Fibroblast of gingiva (primary cell): ENCODE results near the gene TPRN.

Source experiments
- DNase-seq: peaks from one replicate; pipeline ENCODE4 v3.0.0-alpha.2; 2011; ENCODE audit warnings: low read depth

Gene TPRN

GRCh38 chr9:137159105-137160053, 41.2 kb downstream of the TPRN start:
- no peak for DNase-seq

DNA sequence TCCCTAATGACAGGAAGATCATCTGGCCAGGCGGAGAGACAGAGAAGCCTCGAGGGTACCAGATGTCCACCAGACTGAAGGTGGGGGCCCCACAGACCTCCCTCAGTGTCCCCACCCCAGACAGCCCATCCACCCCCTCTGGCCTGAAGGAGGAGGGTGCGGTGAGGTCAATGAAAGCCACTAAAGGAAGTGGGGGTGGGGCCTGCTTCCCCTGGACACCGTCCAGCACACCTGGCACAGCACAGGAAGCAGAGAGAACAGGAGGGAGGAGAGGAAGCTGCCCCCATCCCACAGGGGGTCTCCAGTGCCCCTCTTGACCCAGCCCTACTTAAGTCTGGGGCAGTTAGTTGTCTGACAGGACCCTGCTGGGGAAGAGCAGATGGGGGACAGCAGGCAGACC, 41.9 kb downstream of the TPRN start:
- DNase-seq: no peak

DNA sequence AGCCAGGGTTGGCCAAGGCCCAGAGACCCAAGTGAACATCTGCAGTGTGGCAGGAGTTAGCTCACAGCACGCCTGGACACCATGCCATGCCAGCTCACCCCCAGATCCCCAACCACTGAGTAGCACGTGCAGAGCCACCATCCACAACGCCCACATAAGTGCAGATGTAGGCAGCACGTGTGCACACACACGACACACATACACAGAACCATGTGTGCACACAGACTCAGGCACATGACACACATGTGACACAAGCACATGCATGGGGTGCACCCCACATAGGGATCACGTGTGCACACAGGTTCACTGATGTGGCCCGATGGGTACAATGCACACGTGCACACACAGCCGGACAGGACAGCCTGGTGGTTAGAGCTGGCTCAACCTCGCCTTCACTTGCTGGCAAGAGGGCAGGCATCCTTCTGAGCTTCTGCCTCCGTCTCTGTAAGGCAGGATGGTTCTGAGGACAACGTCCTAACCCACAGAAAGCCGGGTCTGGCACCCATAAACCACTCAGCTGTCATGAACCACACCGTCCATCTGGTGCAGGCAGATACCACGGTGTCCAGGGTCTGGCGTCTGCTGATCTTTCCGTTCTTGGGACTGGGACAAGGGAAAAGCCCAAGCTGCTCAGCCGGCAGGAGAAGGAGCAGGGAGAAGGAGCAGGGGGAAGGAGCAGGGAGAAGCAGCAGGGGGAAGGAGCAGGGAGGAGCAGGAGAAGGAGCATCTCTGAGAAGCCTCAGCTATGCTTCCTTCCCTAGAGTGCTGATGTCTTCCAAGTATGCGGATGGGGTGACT, 42.7 kb downstream of the TPRN start:
- DNase-seq: no peak

DNA sequence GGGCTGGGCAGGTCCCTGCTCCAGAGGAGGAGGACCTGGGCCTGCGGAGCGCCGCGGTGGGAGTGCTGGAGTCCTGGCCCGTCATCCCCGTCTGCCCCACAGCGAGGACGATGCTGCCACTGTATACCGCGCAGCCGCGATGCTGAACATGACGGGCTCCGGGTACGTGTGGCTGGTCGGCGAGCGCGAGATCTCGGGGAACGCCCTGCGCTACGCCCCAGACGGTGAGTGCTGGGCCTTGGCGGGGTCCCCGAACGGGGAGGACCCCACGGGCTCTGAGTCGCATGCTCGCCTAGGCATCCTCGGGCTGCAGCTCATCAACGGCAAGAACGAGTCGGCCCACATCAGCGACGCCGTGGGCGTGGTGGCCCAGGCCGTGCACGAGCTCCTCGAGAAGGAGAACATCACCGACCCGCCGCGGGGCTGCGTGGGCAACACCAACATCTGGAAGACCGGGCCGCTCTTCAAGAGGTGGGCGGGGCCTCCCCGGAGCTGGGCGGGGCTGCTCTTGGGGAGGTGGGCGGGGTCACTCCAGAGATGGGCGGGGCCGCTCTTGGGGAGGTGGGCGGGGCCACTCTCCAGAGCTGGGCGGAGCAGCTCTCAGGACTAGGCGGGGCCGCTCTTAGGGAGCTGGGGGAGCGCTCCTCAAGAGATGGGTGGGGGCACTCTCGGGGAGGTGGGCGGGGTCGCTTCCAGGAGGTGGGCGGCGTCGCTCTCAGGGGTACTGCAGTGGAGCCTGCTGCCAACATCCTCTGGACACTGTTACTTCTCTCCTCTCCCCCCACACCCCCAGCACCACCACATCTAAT, 43.8 kb downstream of the TPRN start:
- no peak for DNase-seq

GRCh38 chr9:137152844-137153405, 47.6 kb downstream of the TPRN start:
- DNase-seq: no peak

- no peak for DNase-seq
Measured at GRCh38 chr9:137150617-137151457, 49.7 kb downstream of the TPRN start.

DNA sequence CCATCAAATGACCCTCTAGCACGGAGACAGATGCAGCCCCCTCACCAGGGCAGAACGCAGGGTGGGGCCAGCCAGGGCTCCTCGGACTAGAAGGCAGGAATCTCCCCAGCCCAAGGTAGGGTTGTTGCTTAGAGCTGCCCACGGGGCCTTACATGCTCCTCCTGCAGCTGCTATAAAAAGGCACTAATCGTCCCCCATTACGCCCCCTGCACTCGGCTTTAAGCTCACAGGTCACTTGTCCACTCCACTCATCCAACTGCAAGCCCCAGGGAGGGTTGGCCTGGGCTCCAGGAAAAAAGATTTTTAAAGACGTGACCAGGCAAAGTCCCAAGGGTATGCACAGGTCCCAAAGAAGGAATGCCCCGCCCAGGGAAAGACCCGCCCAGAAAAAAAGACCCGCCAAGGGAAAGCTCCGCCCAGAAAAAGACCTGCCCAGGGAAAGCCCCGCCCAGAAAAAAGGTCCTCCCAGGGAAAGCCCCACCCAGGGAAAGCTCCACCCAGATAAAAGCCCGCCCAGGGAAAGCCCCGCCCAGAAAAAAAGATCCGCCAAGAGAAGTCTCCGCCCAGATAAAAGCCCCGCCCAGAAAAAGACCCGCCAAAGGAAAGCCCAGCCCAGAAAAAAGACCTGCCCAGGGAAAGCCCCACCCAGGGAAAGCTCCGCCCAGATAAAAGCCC, 50.5 kb downstream of the TPRN start:
- DNase-seq: no peak

DNA sequence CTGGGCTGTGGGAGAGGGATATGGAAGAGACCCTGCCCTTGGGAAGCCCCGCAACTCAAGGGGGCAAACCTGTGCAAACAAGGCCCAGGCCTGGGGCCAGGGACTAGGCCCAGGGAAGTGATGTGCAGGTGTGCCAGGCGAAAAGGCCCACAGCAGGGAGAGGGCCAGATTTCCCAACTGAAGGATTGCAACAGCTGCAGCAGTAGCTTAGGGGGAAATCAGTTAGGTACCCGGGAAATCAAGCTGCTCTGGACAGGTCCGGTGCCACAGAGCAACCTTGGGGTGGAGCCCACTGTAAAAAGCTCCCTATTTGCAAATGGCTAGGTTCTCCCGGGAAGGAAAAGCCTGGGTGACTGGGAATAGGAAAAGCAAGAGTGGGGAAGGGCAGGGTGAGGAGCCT, 51.2 kb downstream of the TPRN start:
- no peak for DNase-seq

DNA sequence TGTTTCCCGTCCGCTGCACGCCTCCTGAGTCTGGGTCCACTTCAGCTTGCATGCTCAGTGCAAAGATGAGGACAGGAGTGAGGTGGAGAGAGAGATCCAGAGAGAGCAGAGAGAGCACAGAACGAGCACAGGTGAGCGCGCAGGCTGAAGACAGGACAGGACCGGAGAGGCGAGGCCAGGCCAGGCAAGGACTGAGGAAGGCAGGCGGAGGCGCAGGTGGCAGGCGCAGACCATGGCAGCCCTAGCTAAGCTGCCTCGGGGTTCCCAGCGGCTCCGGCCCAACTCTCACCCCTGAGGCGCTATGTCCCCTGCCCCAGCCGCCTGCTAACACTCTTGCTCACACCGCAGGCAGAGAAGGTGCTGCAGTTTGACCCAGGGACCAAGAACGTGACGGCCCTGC, 51.9 kb downstream of the TPRN start:
- DNase-seq: no peak

DNA sequence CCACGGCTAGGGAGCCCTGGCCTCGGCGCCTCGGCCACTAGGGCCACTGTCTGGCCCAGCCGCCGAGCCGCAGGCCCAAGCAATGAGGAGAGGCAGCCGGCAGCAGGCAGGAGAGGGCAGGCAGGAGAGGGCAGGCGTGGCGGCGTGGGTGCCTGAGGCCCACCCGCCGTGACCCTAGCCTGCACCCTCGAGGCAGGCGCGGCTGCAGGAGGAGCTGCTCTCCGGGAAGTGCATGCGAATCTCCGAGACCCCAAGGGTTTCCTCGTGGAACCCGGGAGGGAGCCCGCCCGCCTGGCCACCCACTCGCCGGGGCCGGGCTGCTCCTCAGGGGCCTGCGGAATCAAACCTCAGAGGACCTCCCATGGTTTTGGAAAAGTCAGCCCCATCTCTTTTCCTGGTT, 52.3 kb downstream of the TPRN start:
- no peak for DNase-seq

- no peak for DNase-seq
Measured at GRCh38 chr9:137147793-137148160, 52.8 kb downstream of the TPRN start.

DNA sequence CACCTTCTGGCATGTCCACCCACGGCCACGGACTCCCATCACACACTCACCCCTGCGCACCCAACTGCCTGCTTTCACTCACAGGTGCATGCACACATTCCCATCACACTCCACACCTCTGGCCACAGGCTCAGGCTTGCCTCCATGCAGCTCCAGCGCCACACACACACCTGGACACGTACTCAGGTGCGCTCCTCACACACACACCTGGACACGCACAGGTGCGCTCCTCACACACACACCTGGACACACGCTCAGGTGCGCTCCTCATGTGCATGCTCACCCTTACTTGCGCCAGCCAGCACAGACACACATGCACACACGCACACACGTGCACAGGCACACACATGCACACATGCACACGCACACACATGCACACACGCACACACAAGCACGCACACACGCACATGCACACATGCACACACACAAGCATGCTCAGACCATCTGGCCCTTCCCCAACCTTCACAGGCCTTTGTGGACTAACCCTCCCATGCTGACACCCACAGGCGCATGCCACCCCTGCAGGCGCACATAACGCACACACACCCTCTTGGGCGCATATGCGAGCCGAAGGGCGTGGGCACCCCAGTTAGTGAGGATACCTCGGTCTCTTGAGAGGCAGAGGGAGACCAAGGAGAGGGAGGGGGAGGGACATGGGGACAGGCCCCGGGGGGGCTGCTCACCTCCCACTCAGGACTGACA, 53.3 kb downstream of the TPRN start:
- no peak for DNase-seq

DNA sequence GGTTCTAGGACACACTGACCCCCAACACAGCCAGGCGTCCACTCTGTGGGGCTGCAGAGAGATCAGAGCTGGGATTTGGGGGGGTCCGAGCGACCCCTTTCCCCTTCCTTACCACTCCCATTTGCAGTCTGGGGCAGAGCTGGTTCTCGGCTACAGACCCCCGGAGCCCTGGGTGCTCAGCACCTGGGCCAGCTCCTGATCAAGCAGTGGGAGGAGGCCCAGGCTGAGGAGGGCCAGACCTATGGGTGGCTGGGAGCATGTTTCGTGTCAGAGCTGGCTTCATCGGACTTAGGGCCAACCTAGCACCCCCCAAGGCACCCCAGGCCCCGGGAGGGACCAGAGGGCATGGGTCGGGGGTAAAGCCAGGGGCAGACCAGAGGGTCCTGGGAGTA, 54.0 kb downstream of the TPRN start:
- no peak for DNase-seq

DNA sequence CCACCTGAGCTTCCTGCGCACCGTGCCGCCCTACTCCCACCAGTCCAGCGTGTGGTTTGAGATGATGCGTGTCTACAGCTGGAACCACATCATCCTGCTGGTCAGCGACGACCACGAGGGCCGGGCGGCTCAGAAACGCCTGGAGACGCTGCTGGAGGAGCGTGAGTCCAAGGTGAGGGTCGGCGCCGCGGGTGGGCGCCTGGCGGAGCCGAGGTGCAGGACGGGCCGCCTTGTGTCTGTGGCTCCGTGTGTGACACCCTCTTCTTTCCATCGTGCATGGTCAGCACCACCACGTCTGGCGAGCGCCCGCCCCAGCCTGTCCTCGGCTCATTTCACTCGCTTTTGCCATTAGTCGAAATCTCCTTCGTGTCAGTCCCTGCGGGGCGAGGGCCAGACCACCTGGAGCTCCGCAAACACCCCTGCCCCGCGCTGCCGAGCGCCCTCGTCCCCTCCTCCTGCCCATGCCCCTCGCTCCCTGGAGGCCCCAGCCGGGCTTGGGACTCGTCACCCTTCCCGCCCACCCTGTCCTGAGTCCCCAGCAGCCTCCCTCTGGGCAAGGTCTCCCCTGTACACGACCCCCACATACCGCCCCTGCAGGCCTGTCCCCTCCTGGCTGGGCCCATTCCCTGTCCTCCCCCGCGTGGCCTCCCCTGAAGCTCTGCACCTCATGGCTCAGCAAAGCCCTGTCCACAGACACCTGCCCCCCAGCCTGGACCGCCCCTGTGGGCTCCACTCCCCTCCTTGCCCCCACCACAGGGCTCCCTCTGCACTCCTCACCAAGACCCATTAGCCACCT, 54.6 kb downstream of the TPRN start:
- DNase-seq: no peak

GRCh38 chr9:137143459-137143858, 57.1 kb downstream of the TPRN start:
- DNase-seq: no peak

- DNase-seq: no peak
Measured at GRCh38 chr9:137141976-137142936, 58.3 kb downstream of the TPRN start.
